GM21381 (cell line): ENCODE data around the gene UPP2.

ENCODE experiments used
- ATAC-seq: cut with Tn5 transposase; IDR thresholded peaks from one replicate; pipeline ENCODE4 v1.9.1; 2021; ENCODE audit warnings: mild to moderate bottlenecking, moderate library complexity; ENCODE audit not compliant: unreplicated experiment

Gene UPP2

DNA sequence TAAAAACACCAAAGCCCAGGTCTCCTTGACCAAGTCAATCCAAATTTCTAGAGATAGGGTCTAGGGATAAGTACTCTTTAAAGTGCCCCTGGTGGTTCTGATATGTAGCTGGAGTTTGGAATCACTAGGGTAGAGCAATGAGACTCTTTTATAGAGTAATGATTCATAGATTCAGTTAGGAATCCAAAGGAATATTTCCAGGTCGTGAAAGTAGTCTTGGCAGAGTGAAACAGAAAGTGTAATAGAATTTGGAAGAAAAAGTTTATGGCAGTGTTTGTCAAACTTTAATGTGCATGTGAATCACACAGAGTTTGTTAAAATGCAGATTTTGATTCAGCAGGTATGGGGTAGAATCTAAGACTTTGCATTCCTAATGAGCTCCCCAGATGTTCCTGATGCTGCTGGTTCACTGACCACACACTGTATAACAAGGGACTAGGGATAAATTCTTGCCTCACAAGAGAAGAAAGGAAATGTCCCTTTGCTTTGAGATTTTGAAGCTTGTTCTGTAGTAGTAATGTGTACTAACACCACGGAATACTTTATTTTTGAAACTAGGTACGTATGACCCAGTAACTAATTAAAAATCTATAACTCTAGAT is 1.8 kb downstream of the UPP2 start:
- ATAC-seq: no peak

- ATAC-seq: no peak
Observed at GRCh38 chr2:158104903-158105302, 3.2 kb downstream of the UPP2 start.

DNA sequence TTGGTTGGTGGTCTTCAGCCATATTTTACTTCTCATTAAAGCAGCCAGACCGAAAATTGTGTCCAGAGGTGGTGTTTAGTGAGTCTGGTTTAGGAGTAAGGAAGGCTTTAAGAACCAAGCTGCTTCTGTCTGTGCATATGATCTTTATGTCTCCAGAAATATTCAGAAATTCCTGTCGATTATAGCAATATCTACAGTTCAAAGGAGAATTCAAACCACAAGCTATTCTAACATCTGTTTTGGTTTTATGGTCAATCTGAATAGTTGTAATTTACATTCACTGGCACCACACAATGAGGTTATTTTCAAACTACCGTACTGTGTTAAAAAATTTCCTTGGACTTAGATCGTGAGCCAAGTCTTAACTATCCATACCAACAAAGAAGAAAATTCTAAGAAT is 11.3 kb downstream of the UPP2 start:
- ATAC-seq: no peak

DNA sequence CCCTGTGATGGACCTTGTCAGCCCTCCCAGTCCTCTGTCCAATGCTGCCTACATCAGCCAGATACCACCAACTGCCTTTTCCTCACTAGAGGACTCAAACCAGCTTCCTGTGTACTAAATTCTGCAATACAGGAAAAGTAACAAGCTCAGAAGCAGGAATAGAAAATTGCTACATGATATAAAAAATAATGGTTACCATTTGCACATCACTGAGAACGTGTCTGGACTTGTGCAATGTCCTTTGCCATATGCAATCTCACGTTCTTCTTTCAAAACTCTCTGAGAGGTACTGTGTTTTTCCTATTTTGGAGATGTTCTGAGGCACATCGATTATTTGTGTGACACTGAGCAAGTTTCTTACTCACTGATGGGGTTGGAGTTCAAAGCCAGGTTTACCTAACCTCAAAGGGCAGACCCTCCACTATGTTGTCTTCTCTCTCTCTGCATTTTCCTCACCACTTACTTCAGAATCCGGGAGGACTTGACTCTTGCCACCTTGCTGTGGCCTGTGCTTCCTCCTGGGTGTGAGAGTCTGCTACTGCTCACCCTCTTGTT is 12.1 kb downstream of the UPP2 start:
- ATAC-seq: no peak

GRCh38 chr2:158114516-158114915 is 12.8 kb downstream of the UPP2 start:
- no peak for ATAC-seq

DNA sequence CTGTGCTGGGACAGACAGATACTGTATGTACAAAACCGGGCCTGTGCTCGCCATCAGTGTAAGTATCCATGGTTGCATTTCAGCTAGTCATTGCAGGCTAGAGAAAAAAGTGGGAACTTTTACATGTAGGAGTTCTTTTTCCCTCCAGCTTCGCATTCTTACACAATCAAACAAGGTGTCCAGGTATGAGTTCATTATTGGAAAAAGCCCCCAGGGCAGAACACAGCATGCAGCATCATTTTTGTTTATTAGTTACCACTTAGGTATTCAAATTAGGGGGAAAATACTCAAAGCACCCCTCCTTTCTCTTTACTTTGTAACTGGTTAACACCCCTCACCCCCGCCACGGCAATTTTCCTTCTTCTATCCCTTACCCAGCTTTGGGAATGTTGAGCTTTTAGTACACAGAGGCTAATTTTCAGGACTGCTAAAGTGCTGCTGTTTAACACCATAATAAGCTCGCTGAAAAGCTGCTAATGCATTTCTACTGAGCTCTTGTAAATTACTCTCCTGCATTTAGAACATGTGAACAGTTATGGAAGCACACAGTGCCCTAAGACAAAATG is 13.6 kb downstream of the UPP2 start:
- ATAC-seq: no peak

DNA sequence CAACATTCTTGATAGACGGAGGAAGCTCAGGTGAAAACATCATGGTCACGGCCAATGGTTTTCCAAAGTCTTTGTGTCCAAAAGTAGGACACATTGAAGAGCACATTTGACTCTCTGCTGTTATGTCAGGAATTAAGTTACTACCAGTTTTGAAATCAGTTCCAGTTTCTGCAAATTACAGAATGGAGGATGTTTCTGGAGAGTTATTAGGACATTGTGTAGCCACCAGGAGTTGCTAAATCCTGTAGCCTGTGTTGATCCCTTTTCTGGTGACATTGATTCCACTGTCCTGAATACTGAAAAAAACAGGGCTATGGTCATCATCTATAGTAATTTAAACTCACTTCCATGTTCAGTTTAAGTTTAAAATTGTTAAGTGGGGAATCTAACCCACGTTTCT is 15.3 kb downstream of the UPP2 start:
- no peak for ATAC-seq

DNA sequence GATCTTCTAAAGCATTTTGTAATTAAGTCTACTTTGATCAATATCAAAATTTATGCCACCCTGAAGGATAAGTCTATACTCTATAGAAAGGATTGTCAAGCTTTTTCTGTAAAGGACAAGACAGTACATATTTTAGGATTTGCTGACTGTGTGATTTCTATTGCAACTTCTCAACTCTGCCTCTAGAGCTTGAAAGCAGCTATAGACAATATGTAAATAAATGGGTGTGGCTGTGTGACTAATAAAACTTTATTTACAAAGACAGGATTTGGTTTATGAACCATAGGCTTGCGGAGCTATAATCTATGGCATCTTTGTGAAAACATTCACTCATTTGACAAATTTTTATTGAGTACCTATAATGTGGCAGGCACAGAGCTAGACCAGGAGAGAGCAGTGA is 18.4 kb downstream of the UPP2 start:
- no peak for ATAC-seq

- ATAC-seq: no peak
Observed at GRCh38 chr2:158120664-158121641, 19.3 kb downstream of the UPP2 start.

GRCh38 chr2:158124896-158125295 is 23.2 kb downstream of the UPP2 start:
- no peak for ATAC-seq

DNA sequence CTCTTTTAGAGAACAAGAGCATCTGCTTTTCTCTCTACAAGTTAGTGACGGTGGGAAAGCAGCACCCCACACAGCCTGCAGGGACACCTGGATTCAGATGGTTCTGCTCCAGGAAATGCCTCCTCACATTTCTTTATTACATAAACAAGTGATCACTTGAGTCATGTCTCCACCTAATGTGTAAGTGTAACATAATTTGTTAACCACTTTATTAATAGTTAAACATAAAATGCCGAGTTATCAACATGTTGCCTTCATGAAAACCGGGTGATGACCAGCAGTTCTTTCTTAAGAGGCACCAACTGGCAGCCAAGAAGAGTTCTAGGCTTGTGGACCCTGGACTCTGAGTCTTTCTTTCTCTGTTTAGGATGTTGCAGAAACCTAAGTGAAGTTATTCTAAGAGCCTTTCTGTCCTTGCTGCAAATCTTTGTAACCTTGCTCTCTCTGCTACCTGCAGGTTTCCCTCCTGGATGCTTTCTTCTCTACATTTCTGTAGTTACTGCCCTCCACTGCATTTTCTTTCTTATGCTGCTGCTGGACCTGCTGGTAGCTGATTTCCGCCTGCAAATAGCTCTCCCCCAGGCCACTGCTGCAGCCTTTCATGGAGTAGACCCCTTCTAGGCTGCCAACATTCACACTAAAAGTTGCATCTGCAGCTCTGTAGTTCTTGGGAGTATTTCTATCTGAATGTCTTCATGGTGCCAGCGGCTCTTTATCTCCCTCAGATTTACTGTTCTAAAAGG is 24.3 kb downstream of the UPP2 start:
- ATAC-seq: no peak

DNA sequence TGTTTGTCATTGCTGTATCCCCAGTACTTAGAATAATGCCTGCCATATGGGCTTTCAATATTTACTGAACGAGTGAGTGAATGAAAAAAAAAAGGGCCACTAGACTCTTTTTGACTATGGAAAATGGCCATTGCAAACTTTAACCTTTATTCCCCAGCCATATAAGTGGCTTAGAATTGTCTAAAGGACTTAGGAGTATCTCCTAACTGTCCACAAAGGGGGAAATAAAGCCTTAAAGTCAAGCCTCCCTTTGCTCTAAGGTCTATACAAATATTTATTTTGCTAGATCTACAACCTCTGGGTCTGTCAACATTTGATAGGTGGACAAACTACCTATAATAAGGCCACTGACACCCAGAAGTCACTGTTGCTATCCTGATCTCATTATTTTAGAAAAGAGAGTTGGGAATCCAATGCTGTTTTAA is 25.7 kb downstream of the UPP2 start:
- ATAC-seq: no peak

- ATAC-seq: no peak
Observed at GRCh38 chr2:158128168-158128973, 26.7 kb downstream of the UPP2 start.

DNA sequence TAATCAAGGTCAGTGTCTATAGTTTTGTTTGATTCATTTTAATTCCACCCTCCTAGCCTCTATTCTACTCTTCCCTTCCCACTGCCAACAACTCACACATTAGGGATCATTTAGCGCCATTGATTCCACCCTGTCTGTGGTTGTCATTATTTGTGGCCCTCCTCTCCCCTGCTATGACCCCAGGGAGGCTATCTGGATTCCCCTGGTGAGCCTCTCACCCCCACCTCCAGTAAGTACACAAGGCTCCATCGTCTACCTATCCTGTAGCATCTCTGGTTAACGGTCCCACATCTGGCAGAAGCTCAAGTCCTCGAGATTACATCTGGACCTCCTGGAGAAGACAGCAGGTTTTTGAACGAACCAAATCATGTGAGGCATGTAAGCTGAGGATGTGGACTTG is 27.4 kb downstream of the UPP2 start:
- ATAC-seq: no peak

DNA sequence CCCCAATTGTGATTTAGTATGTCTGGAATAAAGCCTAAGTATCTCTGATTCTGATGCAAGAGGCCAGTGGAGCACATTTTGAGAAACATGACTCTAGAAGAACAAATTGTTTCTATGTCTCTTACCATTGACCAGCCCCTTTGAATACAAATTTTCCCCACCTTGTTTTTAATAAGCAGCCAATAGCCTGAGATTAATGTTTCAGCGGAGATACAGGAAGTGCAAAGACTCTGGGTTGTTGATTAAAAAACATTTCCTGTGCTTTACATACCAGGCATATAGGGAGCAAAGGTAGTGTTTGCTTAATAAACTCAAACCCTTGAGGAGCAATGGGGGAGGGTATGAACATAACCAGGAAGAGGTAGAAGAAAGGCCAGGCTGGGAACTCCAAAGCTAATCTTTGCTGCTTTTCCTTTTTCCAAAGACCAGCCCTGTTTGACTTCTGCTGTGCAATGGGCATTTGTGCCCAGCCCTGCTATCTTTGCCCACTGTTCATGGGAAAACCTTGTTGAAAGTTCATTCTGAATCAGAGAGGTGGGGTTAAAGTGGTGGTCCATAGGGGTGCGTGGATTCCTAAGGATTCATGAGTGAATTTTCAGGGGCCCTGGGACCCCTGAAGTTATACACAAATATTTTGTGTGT is 29.3 kb downstream of the UPP2 start:
- no peak for ATAC-seq

DNA sequence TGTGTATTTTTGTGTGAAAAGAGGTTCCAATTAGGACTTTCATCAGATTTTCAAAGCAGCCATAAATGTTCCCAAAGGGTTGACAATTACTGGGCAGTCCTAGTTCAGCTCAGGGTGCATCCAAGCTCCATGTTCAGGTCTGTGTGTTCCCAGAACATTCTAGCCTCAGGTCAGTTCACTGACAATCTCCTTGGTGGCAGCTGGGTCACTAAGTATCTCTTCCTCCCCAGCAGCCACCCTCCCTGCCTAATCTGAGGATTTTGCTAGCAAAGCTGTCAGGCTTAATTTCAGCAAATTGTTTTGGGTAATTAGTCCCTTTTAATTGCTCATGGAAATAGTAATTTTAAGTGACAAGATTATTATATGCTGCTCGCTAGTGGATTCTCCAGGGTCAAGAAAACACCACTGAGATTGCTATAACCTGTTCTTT is 29.8 kb downstream of the UPP2 start:
- no peak for ATAC-seq

GRCh38 chr2:158131919-158132566 is 30.4 kb downstream of the UPP2 start:
- ATAC-seq: no peak

GRCh38 chr2:158134055-158134454 is 32.4 kb downstream of the UPP2 start:
- ATAC-seq: no peak

DNA sequence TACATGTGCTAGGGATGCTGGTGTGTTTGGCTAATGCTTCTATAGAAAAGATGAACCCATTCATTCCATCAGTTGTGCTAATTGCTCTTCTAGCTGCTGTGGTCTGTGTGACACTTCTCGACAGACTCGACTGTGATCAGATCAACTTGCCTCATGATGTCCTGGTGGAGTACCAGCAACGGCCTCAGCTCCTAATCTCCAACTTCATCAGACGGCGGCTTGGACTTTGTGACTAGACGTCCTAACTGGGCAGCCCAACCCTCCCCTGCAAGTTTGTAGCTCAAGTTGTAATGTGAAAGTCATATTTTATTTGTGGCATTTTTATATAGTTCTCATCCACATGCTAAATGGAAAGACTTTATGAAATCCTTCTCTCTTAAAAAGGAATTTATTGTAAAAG is 33.0 kb downstream of the UPP2 start:
- no peak for ATAC-seq
